ENCODE data around the gene PLCD4. TPM values are rescaled to one million over a fixed set of nuclear protein-coding genes. Genes with fewer than 3 reads are reported as not detected.

PLCD4 gene
- total RNA-seq, 2 donors from 2014 or later, result 0.24 to 0.35 TPM

DNA sequence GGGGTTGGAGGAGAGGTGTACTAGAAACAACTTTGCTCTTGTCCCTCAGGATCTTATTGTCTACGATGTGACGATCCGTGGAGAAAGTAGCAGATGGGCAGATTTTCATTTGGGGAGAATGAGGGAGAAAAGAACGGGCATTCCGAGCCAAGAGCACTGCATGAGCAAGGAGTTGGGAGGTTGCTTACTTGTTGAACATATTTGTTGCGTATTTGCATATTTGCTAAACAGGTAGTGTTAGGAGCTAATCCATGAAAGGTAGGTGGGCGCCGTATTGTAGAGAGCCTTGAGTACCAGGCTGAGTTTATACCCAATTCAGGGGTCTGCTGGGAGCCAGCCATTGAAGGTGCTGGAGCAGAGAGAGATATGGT is 52.3 kb downstream of the PLCD4 start:
- DNase-seq (no peak), ATAC-seq (replicated peaks in 1 of 2) (no peak)
- Mint-ChIP-seq H3K27me3 (ENCODE audit: low read depth) (no peaks in the 10 kb centered on the region), H3K4me1 (ENCODE audit: low read depth) (peaks cover 44% of the 10 kb centered on the region), H3K36me3 (ENCODE audit: insufficient read depth in 2 of 2) (peaks cover 10 to 24% of the 10 kb centered on the region in 2 donors), H3K9me3 (no peaks in the 10 kb centered on the region), H3K27ac (peak overlapping the region; percentile 69), H3K4me3 (peak overlapping the region; percentile 92 to 95)

DNA sequence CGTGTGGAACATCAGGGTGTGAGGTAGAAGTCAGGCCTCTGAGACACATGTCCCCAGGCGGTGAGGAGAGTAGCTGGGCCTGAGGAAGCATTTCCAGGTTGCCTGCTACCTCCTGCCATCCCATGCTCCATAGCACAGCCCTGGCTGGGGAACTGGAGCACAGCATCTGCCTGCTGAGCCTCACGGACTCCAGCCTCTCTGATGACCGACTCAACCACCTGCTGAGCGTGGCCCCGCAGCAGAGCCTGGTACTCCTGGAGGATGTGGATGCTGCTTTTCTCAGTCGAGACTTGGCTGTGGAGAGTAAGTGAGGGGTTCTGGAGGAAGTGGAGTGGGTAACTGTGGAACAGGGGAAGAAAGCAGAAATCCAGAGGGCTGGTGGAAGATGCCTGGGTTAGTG is 54.7 kb downstream of the PLCD4 start:
- ATAC-seq (replicated peaks in 1 of 2) (no peak), DNase-seq (no peak)
- H3K27ac Mint-ChIP-seq, result no peak overlapping the region
- H3K36me3 Mint-ChIP-seq (ENCODE audit: insufficient read depth in 2 of 2), result peaks cover 9 to 18% of the 10 kb centered on the region in 2 donors
- H3K27me3 Mint-ChIP-seq (ENCODE audit: low read depth), result no peaks in the 10 kb centered on the region
- no peaks in the 10 kb centered on the region for H3K9me3 Mint-ChIP-seq
- H3K4me3 Mint-ChIP-seq, result no peak overlapping the region
- H3K4me1 Mint-ChIP-seq (ENCODE audit: low read depth), result peaks cover 38% of the 10 kb centered on the region

DNA sequence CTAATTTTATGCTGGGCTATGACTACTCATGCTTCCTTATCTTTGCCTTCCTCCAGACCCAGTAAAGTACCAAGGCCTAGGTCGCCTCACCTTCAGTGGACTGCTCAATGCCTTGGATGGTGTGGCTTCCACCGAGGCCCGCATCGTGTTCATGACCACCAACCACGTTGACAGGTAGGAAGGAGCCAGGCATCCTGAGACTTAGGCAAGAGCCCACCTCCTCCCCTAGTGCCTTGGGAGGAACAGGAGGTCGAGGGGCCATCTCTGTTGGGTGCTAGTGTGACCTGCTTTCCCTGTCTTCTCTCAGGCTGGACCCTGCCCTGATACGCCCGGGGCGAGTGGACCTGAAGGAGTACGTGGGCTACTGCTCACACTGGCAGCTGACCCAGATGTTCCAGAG is 55.1 kb downstream of the PLCD4 start:
- Mint-ChIP-seq H3K9me3 (no peaks in the 10 kb centered on the region), H3K4me3 (no peak overlapping the region), H3K27me3 (ENCODE audit: low read depth) (no peaks in the 10 kb centered on the region), H3K27ac (no peak overlapping the region), H3K36me3 (ENCODE audit: insufficient read depth in 2 of 2) (peaks cover 7 to 13% of the 10 kb centered on the region in 2 donors), H3K4me1 (ENCODE audit: low read depth) (peaks cover 34% of the 10 kb centered on the region)
- ATAC-seq (replicated peaks in 1 of 2) (no peak), DNase-seq (no peak)

DNA sequence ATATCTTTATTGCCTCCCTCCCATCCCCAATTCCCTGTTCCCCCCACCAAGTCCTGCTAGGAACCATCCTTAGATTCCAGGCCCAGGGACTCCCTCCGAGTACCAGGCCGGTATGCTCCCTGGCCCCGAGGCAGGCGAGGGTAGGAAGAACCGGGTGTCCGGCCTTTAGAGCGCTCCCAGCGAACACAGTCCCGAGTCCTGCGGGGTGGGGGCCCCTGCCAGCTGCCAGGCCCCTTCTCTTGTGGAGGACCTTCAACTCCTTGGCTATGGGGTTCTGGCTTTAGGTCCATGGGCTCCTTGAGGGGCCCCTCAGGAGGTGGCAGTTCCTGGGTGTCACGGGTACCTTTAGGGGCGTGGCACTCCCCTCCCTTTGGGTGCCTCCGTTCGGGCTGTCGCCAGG is 56.2 kb downstream of the PLCD4 start:
- Mint-ChIP-seq H3K4me1 (ENCODE audit: low read depth) (peaks cover 27% of the 10 kb centered on the region), H3K4me3 (no peak overlapping the region), H3K36me3 (ENCODE audit: insufficient read depth in 2 of 2) (peaks cover 7 to 11% of the 10 kb centered on the region in 2 donors), H3K9me3 (no peaks in the 10 kb centered on the region), H3K27me3 (ENCODE audit: low read depth) (no peaks in the 10 kb centered on the region), H3K27ac (no peak overlapping the region)
- DNase-seq (no peak), ATAC-seq (replicated peaks in 1 of 2) (no peak)

DNA sequence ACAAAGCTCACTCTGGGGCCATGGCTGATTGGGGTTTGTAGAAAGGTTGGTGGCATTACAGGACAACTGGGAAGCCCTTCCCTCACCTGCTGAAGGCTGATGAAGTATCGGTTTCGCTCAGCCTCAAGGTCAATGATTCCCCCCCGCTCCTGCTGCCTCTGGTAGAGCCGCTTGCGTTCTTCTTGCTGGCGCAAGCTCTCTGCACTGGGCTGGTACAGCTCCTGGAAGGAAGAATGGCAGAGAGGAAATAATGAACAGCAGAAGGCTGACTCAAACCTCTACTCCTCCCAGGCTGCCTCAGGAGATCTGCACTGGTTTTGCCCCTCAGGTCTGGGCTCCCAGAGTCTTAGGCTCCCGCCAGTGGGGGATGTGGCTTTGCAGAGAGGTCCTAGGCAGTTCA is 57.0 kb downstream of the PLCD4 start:
- H3K36me3 Mint-ChIP-seq (ENCODE audit: insufficient read depth in 2 of 2), result peaks cover 7 to 11% of the 10 kb centered on the region in 2 donors
- no peaks in the 10 kb centered on the region for H3K27me3 Mint-ChIP-seq (ENCODE audit: low read depth)
- peaks cover 23% of the 10 kb centered on the region for H3K4me1 Mint-ChIP-seq (ENCODE audit: low read depth)
- ATAC-seq (replicated peaks in 1 of 2) (no peak), DNase-seq (no peak)
- no peak overlapping the region for H3K27ac Mint-ChIP-seq
- H3K4me3 Mint-ChIP-seq, result no peak overlapping the region
- no peaks in the 10 kb centered on the region for H3K9me3 Mint-ChIP-seq

DNA sequence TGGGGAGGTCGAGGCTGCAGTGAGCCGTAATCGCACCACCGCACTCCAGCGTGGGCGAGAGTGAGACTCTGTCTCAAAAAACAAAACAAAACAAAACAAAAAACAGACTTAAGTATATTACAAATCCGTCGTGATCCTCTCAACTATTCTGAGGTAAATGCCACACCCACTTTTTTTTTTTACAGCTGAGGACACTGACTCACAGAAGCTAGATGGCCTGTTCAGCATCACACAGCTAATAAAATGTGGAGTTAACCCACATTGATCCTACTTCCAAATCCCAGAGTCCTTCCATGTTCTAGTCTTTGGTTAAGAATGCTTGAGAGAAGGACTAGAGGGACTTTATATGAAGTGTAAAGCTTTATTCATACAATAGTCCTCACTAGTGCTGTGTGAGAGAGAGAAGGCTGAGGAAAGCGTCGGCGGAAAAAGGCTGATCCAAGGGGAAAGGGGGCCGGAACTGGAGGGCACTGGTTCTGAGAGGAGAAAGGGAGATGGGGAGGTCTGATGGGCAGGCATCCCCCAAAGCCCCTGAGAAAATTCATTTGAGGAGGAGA is 63.5 kb downstream of the PLCD4 start:
- H3K27ac Mint-ChIP-seq, result peak overlapping the region; percentile 92
- H3K4me1 Mint-ChIP-seq (ENCODE audit: low read depth), result peaks cover 23% of the 10 kb centered on the region
- H3K4me3 Mint-ChIP-seq, result peak overlapping the region; percentile 96 to 99
- DNase-seq, result no peak
- no peaks in the 10 kb centered on the region for H3K36me3 Mint-ChIP-seq (ENCODE audit: insufficient read depth in 2 of 2)
- no peak for ATAC-seq (replicated peaks in 1 of 2)
- no peaks in the 10 kb centered on the region for H3K27me3 Mint-ChIP-seq (ENCODE audit: low read depth)
- H3K9me3 Mint-ChIP-seq, result no peaks in the 10 kb centered on the region

DNA sequence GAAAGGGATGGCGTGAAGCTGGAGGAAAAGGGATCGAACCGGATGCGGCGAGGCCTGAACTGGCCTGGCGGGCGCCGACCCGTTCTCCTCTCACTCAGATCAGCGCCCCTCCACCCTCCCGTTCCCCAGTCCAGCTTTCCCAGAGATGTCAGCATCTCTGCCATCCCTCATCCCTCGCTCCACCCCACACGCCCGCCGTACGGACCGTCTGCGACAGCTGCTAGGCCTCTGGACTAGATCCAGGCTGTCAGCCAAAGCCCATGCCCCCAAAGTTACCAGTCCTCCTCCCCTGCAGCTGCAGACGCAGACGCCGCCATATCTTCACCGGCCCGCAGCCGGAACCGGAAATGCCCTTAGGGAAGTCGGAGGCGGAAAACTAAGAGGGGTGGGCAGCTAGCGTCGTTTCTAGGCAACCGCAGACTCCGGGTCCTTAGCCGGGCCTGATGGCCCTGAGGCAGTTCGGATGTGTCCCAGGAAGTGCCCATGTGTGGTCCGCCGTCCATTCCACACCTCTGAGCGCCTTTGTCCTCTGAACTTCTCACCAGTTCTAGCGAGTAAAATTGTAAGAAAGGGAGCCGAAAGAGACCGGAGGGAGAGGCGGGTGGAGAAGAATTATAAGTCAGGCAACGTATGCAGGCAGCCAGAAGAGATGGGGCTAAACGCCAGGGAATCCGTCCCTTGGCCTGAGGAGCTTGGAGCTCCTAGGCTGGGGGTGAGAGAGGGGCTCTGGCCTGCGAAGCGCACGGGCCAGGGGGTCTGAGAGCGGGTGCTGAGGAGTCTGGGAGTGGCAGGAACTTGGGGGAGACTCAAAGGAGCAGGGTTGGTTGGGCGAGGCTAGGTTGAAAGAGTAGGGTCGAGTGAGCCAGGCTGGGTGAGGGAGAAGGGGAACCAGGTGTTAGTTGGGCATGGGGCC is 64.2 kb downstream of the PLCD4 start, which contains the start of the genes RNF25 and STK36:
Gene RNF25 (minus strand): TSS at position 349 of the 913 bp plus-strand sequence. CDS start 32 bp downstream, at position 317.
Gene STK36 (plus strand): TSS at position 433 of the 913 bp plus-strand sequence. CDS start 744 bp downstream, outside the sequence.
- peak within 1 kb of the TSS; percentile 92 for H3K27ac Mint-ChIP-seq
- DNase-seq (peak; percentile 84 to 88), ATAC-seq (replicated peaks in 1 of 2) (peak; percentile 98 to 99)
- peak within 1 kb of the TSS; percentile 96 to 99 for H3K4me3 Mint-ChIP-seq
- no peaks in the 10 kb centered on the region for H3K27me3 Mint-ChIP-seq (ENCODE audit: low read depth)
- peaks cover 23% of the 10 kb centered on the region for H3K4me1 Mint-ChIP-seq (ENCODE audit: low read depth)
- H3K36me3 Mint-ChIP-seq (ENCODE audit: insufficient read depth in 2 of 2), result no peaks in the 10 kb centered on the region
- H3K9me3 Mint-ChIP-seq, result no peaks in the 10 kb centered on the region

DNA sequence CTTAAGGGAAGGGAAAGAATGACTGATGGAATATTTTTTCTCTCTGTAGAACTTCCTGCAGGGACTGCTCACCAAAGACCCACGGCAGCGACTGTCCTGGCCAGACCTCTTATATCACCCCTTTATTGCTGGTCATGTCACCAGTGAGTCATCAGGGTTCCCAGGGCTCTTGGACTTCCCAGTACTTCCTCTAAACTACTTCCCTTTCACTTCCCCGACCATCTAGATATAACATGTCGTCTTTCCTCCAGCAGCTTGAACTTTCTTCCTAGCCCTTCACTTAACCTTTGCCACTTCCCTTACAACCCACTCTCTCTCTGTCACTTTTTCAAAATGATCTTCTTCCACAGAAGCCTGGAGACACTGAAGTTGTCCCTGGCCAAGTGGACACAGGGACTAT is 71.4 kb downstream of the PLCD4 start:
- Mint-ChIP-seq H3K36me3 (ENCODE audit: insufficient read depth in 2 of 2) (no peaks in the 10 kb centered on the region), H3K27me3 (ENCODE audit: low read depth) (no peaks in the 10 kb centered on the region), H3K27ac (no peak overlapping the region), H3K9me3 (no peaks in the 10 kb centered on the region), H3K4me1 (ENCODE audit: low read depth) (no peaks in the 10 kb centered on the region), H3K4me3 (no peak overlapping the region)
- ATAC-seq (replicated peaks in 1 of 2) (no peak), DNase-seq (no peak)

DNA sequence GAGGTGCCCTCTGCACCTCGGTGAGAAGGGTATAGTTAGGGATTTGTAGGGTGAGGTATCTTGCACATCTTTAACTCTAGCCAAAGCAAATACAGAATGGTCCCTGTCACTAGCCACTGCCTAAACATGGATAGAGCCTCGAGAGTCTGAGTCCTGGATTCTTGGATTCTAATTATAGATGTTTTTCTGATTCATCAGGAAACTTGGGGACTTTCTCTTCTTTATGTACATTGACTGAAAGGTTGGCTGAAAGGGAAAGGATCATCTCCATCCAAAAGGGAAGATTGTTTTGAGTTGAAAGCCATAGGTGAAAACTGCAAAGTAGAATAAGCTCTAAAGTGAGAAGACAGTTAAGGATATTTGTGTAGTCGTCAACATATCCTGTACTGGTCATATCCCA is 72.4 kb downstream of the PLCD4 start:
- DNase-seq, result no peak
- Mint-ChIP-seq H3K36me3 (ENCODE audit: insufficient read depth in 2 of 2) (no peaks in the 10 kb centered on the region), H3K4me1 (ENCODE audit: low read depth) (no peaks in the 10 kb centered on the region), H3K27ac (no peak overlapping the region), H3K27me3 (ENCODE audit: low read depth) (no peaks in the 10 kb centered on the region), H3K4me3 (no peak overlapping the region), H3K9me3 (no peaks in the 10 kb centered on the region)
- no peak for ATAC-seq (replicated peaks in 1 of 2)

Other genes starting within 250 kb of the PLCD4 start
- gene SLC11A1, start 225.6 kb upstream of the PLCD4 start, total RNA-seq, result under 1 TPM in 1 of 2 donors, not detected in 1; 0.19 TPM
- gene CTDSP1, start 208.0 kb upstream of the PLCD4 start, total RNA-seq, result 10 to 100 TPM; 76.7 to 79.0 TPM
- gene VIL1, start 188.8 kb upstream of the PLCD4 start, total RNA-seq, result not detected
- 10 to 100 TPM; 31.6 to 35.3 TPM for gene USP37, start 39.5 kb upstream of the PLCD4 start, total RNA-seq
- 10 to 100 TPM; 80.8 to 82.9 TPM for gene CNOT9, start 39.1 kb upstream of the PLCD4 start, total RNA-seq
- 10 to 100 TPM; 41.3 to 46.6 TPM for gene ZNF142, start 51.7 kb downstream of the PLCD4 start, total RNA-seq
- 10 to 100 TPM; 55.3 to 86.5 TPM for gene BCS1L, start 51.8 kb downstream of the PLCD4 start, total RNA-seq
- 10 to 100 TPM; 18.5 to 24.5 TPM for gene RNF25, start 64.1 kb downstream of the PLCD4 start, total RNA-seq
- 10 to 100 TPM; 15.3 to 22.1 TPM for gene STK36, start 64.2 kb downstream of the PLCD4 start, total RNA-seq
- 10 to 100 TPM; 30.9 to 34.4 TPM for gene TTLL4, start 102.9 kb downstream of the PLCD4 start, total RNA-seq
- gene CYP27A1, start 174.2 kb downstream of the PLCD4 start, total RNA-seq, result under 1 TPM; 0.30 to 0.31 TPM
- not detected for gene PRKAG3, start 223.9 kb downstream of the PLCD4 start, total RNA-seq

Measured in activated T-cell treated with anti-CD3 and anti-CD28 coated beads, Interleukin-2, amount 50 U/mL, for 72 hours (primary cell).